H1 (cell line): Measurements from ENCODE around the gene FARS2. TPM values are rescaled to one million over a fixed set of nuclear protein-coding genes. Genes with fewer than 3 reads are reported as not detected.

Experiments
- CTCF ChIA-PET: fragments of 300-600 bp; sonication (Branson Sonifier 250); formaldehyde crosslinking; loops from one replicate; lab custom pipeline; 2021; ENCODE audit not compliant: partially characterized antibody; lab: Charles Lee
- POLR2A ChIA-PET: fragments of 300-600 bp; sonication (Branson Sonifier 250); formaldehyde crosslinking; loops from one replicate; lab custom pipeline; 2021; ENCODE audit warnings: inconsistent platforms; ENCODE audit not compliant: partially characterized antibody; lab: Charles Lee
- DNase-seq, 2 experiments: peaks; one replicate each; pipeline versions ENCODE4 v3.0.0 to v3.0.0-alpha.2; 2010 to 2022; ENCODE audit warnings: low spot score in 2 of 2, low read depth in 1 of 2, mixed read lengths in 1 of 2
- FAIRE-seq: peaks from 2 replicates; lab custom pipeline; 2011; peaks lifted over from hg19 to GRCh38; lab: Jason Lieb, UNC
- H2AFZ ChIP-seq: 2 replicates; pipeline ENCODE4 v1.8.1; 2012; ENCODE audit warnings: low read length, inconsistent platforms
- H2AK5ac ChIP-seq: 2 replicates; pipeline ENCODE4 v1.6.1; 2013; ENCODE audit warnings: low read depth, low read length
- H2BK120ac ChIP-seq: replicated peaks from 2 replicates; pipeline ENCODE3; 2013; ENCODE audit warnings: low read depth, low read length, inconsistent platforms
- H2BK12ac ChIP-seq: 2 replicates; pipeline ENCODE4 v1.6.1; 2013; ENCODE audit warnings: low read depth, low read length
- H2BK15ac ChIP-seq: 2 replicates; pipeline ENCODE4 v1.6.1; 2013; ENCODE audit warnings: low read length
- H2BK20ac ChIP-seq: 2 replicates; pipeline ENCODE4 v1.6.1; 2013; ENCODE audit warnings: low read length
- H2BK5ac ChIP-seq: 2 replicates; pipeline ENCODE4 v1.6.1; 2013; ENCODE audit warnings: low read depth, low read length
- H3K14ac ChIP-seq: 2 replicates; pipeline ENCODE4 v1.6.1; 2013; ENCODE audit warnings: inconsistent platforms; ENCODE audit not compliant: insufficient read length
- H3K18ac ChIP-seq: 2 replicates; pipeline ENCODE4 v1.6.1; 2013; ENCODE audit warnings: low read length; ENCODE audit errors: extremely low read depth
- H3K23ac ChIP-seq: 2 replicates; pipeline ENCODE4 v1.6.1; 2013; ENCODE audit warnings: inconsistent platforms; ENCODE audit not compliant: insufficient read length
- H3K23me2 ChIP-seq: 2 replicates; pipeline ENCODE4 v1.6.1; 2013; ENCODE audit warnings: low read depth, low read length
- H3K27ac ChIP-seq: 2 replicates; pipeline ENCODE4 v1.6.1; 2011; ENCODE audit warnings: low read depth, low read length, inconsistent platforms
- H3K27me3 ChIP-seq, 4 experiments: replicated peaks in 1 of 4; 1 replicate in 1 of 4; 2 replicates in 3 of 4; pipeline versions ENCODE4 v1.6.1 to v1.8.1; 2011 to 2013; ENCODE audit warnings: low read length in 3 of 4, mild to moderate bottlenecking in 3 of 4, inconsistent platforms in 2 of 4, mixed read lengths in 2 of 4, moderate library complexity in 1 of 4; ENCODE audit not compliant: control insufficient read depth in 3 of 4, insufficient read depth in 3 of 4; ENCODE audit errors: extremely low read depth in 1 of 4
- H3K36me3 ChIP-seq, 4 experiments: 2 replicates each; pipeline versions ENCODE4 v1.6.1 to v1.8.1; 2011 to 2013; ENCODE audit warnings: mild to moderate bottlenecking in 4 of 4, low read length in 3 of 4, moderate library complexity in 2 of 4, control low read depth in 1 of 4, inconsistent platforms in 1 of 4; ENCODE audit not compliant: insufficient read depth in 4 of 4, control insufficient read depth in 2 of 4
- H3K4ac ChIP-seq: replicated peaks from 2 replicates; pipeline ENCODE3; 2013; ENCODE audit warnings: low read length, low read depth, mixed read lengths, inconsistent platforms; ENCODE audit not compliant: insufficient read length
- H3K4me1 ChIP-seq, 4 experiments: replicated peaks in 1 of 4; 1 replicate in 1 of 4; 2 replicates in 3 of 4; pipeline versions ENCODE4 v1.6.1 to v1.8.1; 2011 to 2013; ENCODE audit warnings: low read length in 3 of 4, inconsistent platforms in 2 of 4, mixed read lengths in 1 of 4; ENCODE audit not compliant: insufficient read depth in 4 of 4, control insufficient read depth in 3 of 4
- H3K4me2 ChIP-seq, 2 experiments: 2 replicates each; pipeline versions ENCODE4 v1.6.1 to v1.8.1; 2011 to 2013; ENCODE audit warnings: low read depth in 2 of 2, low read length in 2 of 2, control low read depth in 1 of 2, inconsistent platforms in 1 of 2, mild to moderate bottlenecking in 1 of 2; ENCODE audit not compliant: insufficient read depth in 1 of 2
- H3K4me3 ChIP-seq, 4 experiments: fragments of 200-600, 300-600 bp in 1 of 4; sonication (generic), shearing (Covaris generic), sonication (Bioruptor Twin) in 1 of 4; 2 replicates each; pipeline versions ENCODE4 v1.5.1 to v1.8.1; 2011 to 2016; ENCODE audit warnings: low read length in 4 of 4, low read depth in 3 of 4, control low read depth in 2 of 4, inconsistent platforms in 2 of 4, mild to moderate bottlenecking in 2 of 4, mixed read lengths in 1 of 4, moderate library complexity in 1 of 4; ENCODE audit not compliant: insufficient read depth in 2 of 4; ENCODE audit errors: extremely low read depth in 1 of 4
- H3K56ac ChIP-seq: replicated peaks from 2 replicates; pipeline ENCODE3; 2013; ENCODE audit warnings: low read depth, mild to moderate bottlenecking, mixed read lengths, low read length, inconsistent platforms; ENCODE audit not compliant: insufficient read length
- H3K79me1 ChIP-seq: 2 replicates; pipeline ENCODE4 v1.6.1; 2013; ENCODE audit warnings: low read depth, low read length, control low read depth
- H3K79me2 ChIP-seq, 2 experiments: 2 replicates each; pipeline versions ENCODE4 v1.6.1 to v1.8.1; 2012 to 2013; ENCODE audit warnings: low read length in 2 of 2, mild to moderate bottlenecking in 2 of 2, inconsistent platforms in 1 of 2; ENCODE audit not compliant: insufficient read depth in 2 of 2, control insufficient read depth in 1 of 2
- H3K9ac ChIP-seq, 4 experiments: replicated peaks in 1 of 4; 1 replicate in 1 of 4; 2 replicates in 3 of 4; pipeline versions ENCODE4 v1.6.1 to v1.8.1; 2011 to 2013; ENCODE audit warnings: low read depth in 3 of 4, low read length in 3 of 4, control low read depth in 2 of 4, mild to moderate bottlenecking in 2 of 4, moderate library complexity in 2 of 4, inconsistent platforms in 1 of 4; ENCODE audit errors: extremely low read depth in 1 of 4
- H3K9me3 ChIP-seq, 2 experiments: 2 replicates each; pipeline versions ENCODE4 v1.6.1 to v1.8.1; 2012 to 2013; ENCODE audit warnings: mild to moderate bottlenecking in 2 of 2, moderate library complexity in 2 of 2, control low read depth in 1 of 2, inconsistent platforms in 1 of 2, low read depth in 1 of 2, low read length in 1 of 2, mixed read lengths in 1 of 2; ENCODE audit not compliant: insufficient read depth in 2 of 2
- H4K20me1 ChIP-seq, 2 experiments: replicated peaks in 1 of 2; 2 replicates each; pipeline versions ENCODE3 to v1.8.1; 2011 to 2013; ENCODE audit warnings: inconsistent platforms in 2 of 2, low read length in 2 of 2, mild to moderate bottlenecking in 1 of 2; ENCODE audit not compliant: insufficient read depth in 2 of 2, control insufficient read depth in 1 of 2
- H4K5ac ChIP-seq: 2 replicates; pipeline ENCODE4 v1.6.1; 2013; ENCODE audit warnings: low read length, low read depth, mixed read lengths, inconsistent platforms; ENCODE audit not compliant: insufficient read length
- H4K8ac ChIP-seq: 2 replicates; pipeline ENCODE4 v1.8.0; 2013; ENCODE audit warnings: mild to moderate bottlenecking, moderate library complexity, low read length, inconsistent platforms; ENCODE audit not compliant: insufficient read depth; ENCODE audit errors: extremely low read depth
- H4K91ac ChIP-seq: replicated peaks from 2 replicates; pipeline ENCODE3; 2013; ENCODE audit warnings: low read length, mixed read lengths, inconsistent platforms; ENCODE audit not compliant: insufficient read length
- BRCA1 ChIP-seq: IDR thresholded peaks from 2 replicates; pipeline ENCODE4 v1.6.1; 2012; ENCODE audit warnings: low read depth, low read length, improper control_type of control experiment
- CHD1 ChIP-seq: IDR thresholded peaks from 2 replicates; pipeline ENCODE4 v1.6.1; 2012; ENCODE audit warnings: low read depth, low read length, improper control_type of control experiment
- CHD2 ChIP-seq: IDR thresholded peaks from 2 replicates; pipeline ENCODE4 v1.6.1; 2012; ENCODE audit warnings: low read length, improper control_type of control experiment
- EP300 ChIP-seq, 2 experiments: IDR thresholded peaks; 1 replicate in 1 of 2; 2 replicates in 1 of 2; pipeline ENCODE4 v1.6.1; 2011 to 2012; ENCODE audit warnings: low read depth in 2 of 2, low read length in 2 of 2, mild to moderate bottlenecking in 2 of 2, borderline replicate concordance in 1 of 2, inconsistent platforms in 1 of 2, moderate library complexity in 1 of 2
- GABPA ChIP-seq: IDR thresholded peaks from 2 replicates; pipeline ENCODE4 v1.6.1; 2011; ENCODE audit warnings: mild to moderate bottlenecking, low read length, moderate library complexity, borderline replicate concordance; ENCODE audit not compliant: insufficient read depth
- POU5F1 ChIP-seq: IDR thresholded peaks from 2 replicates; pipeline ENCODE4 v1.6.1; 2011; ENCODE audit warnings: low read depth, mild to moderate bottlenecking, low read length, moderate library complexity
- RNF2 ChIP-seq: fragments of 200-900, 300-1000 bp; sonication (generic); IDR thresholded peaks from 2 replicates; pipeline ENCODE4 v1.7.1; 2016; ENCODE audit warnings: borderline replicate concordance, low read depth, mild to moderate bottlenecking, antibody characterized with exemption, low read length; ENCODE audit not compliant: poor library complexity, severe bottlenecking; ENCODE audit errors: missing control alignments
- RXRA ChIP-seq: IDR thresholded peaks from 2 replicates; pipeline ENCODE4 v1.6.1; 2011; ENCODE audit warnings: low read depth, mild to moderate bottlenecking, low read length, moderate library complexity; ENCODE audit not compliant: insufficient read depth
- SIX5 ChIP-seq: IDR thresholded peaks from 2 replicates; pipeline ENCODE4 v1.6.1; 2011; ENCODE audit warnings: mild to moderate bottlenecking, low read depth, low read length
- YY1 ChIP-seq: IDR thresholded peaks from 2 replicates; pipeline ENCODE4 v1.6.1; 2011; ENCODE audit warnings: low read depth, mild to moderate bottlenecking, low read length
- WGBS, 2 experiments: shearing (Covaris generic) in 1 of 2; methylation state at CpG; one replicate each; pipeline versions ENCODE4 v1.1.6 to v1.1.7; 2013 to 2015; ENCODE audit warnings: low lambda C conversion rate in 2 of 2, mixed read lengths in 2 of 2, inconsistent platforms in 1 of 2, low coverage in 1 of 2, missing lambda C conversion rate in 1 of 2; ENCODE audit not compliant: insufficient replicate concordance in 2 of 2, insufficient coverage in 1 of 2, insufficient read length in 1 of 2; ENCODE audit errors: extremely low coverage in 1 of 2, missing lambda C conversion rate in 1 of 2; 5-methylcytosine and 5-hydroxymethylcytosine counted together
- polyA plus RNA-seq, 7 experiments: library from polyadenylated mRNA; depleted of rRNA in 3 of 7; stranded (reverse) in 5 of 7; unstranded in 2 of 7; fragments of >200 nt in 5 of 7; fragments of 200-250 nt in 2 of 7; gene quantifications; 1 replicate in 5 of 7; 2 replicates in 1 of 7; 4 replicates in 1 of 7; pipeline versions ENCODE4 v1.2.1 to v1.2.3, GENCODE V29; 2011 to 2013; ENCODE audit warnings: missing spikeins in 2 of 7, mixed read lengths in 2 of 7
- total RNA-seq: library from RNA; stranded (reverse); fragmentation: NEBNext Ultra II Directional; extraction: Animal tissue kit (Norgen Biotek cat#: 25700); gene quantifications from 2 replicates; pipeline ENCODE4 v1.2.1, GENCODE V29; 2021

FARS2 gene
- total and polyA plus RNA-seq, 2 of the 8 experiments (the other 6 are each of a cell fraction or from before 2014, with no cell fraction given) = 11.7 to 14.4 TPM

GRCh38 chr6:5270093-5270680, 8.9 kb downstream of the FARS2 start:
- 68% methylated on average over 5 of the region's 5 CpGs; no CpG with 5 or more reads in 1 of the 2 experiments for WGBS, 2 experiments
- H3K56ac ChIP-seq = no peak overlapping the region
- no peak overlapping the region for H3K4me3 ChIP-seq
- H3K79me2 ChIP-seq = peaks cover 0 to 5% of the 10 kb centered on the region in 2 experiments; a peak in 1 of 4 replicates
- H3K4me1 ChIP-seq = no peaks in the 10 kb centered on the region
- H3K9me3 ChIP-seq = no peaks in the 10 kb centered on the region
- ChIA-PET CTCF (interaction anchor here (0.6 to 1.5 kb wide), 4 partner anchors 14 to 213 kb away, joined by 3 to 5 read pairs (median 3); no protein-coding TSS in a partner anchor), POLR2A (interaction anchor here (1.1 to 1.9 kb wide), 4 partner anchors 9 to 18 kb away, joined by 3 to 11 read pairs (median 4); partner anchors contain the start of genes FARS2 and LYRM4)
- no peaks in the 10 kb centered on the region for H3K27me3 ChIP-seq
- no peak for FAIRE-seq
- no peak overlapping the region for H3K27ac ChIP-seq
- H2AFZ ChIP-seq = no peak overlapping the region
- no peak overlapping the region for H2BK20ac ChIP-seq
- H2BK15ac ChIP-seq = no peak overlapping the region
- no peak overlapping the region for H3K23ac ChIP-seq
- no peak overlapping the region for H2BK120ac ChIP-seq
- H3K79me1 ChIP-seq = peaks cover 4% of the 10 kb centered on the region; the same call in 1 of the 2 replicates
- no peak overlapping the region for H4K8ac ChIP-seq
- no peak overlapping the region for H3K4ac ChIP-seq
- no peak overlapping the region for H2BK12ac ChIP-seq
- TF ChIP-seq RXRA (no peak), BRCA1 (no peak), GABPA (no peak), SIX5 (no peak), YY1 (no peak), CHD1 (no peak), CHD2 (no peak), EP300 (IDR thresholded peaks at IDR 0.05; ENCODE audit: borderline replicate concordance in 1 of 2, low read depth in 2 of 2, low read length in 2 of 2) (no peak), POU5F1 (no peak), RNF2 (no peak)
- no peak overlapping the region for H3K9ac ChIP-seq
- no peak overlapping the region for H4K91ac ChIP-seq
- no peaks in the 10 kb centered on the region for H3K23me2 ChIP-seq
- H4K5ac ChIP-seq = no peak overlapping the region
- no peak overlapping the region for H3K18ac ChIP-seq
- H3K14ac ChIP-seq = no peak overlapping the region
- H2BK5ac ChIP-seq = no peak overlapping the region
- peaks cover 0 to 3% of the 10 kb centered on the region in 2 experiments for H4K20me1 ChIP-seq
- H3K4me2 ChIP-seq = no peak overlapping the region
- H3K36me3 ChIP-seq = no peaks in the 10 kb centered on the region; a peak in 1 of 8 replicates
- no peak overlapping the region for H2AK5ac ChIP-seq
- no peak for DNase-seq
